Stimulated activated CD8-positive, alpha-beta memory T cell treated with anti-CD3 and anti-CD28 coated beads, Interleukin-12 subunit alpha, Interleukin-12 subunit beta, amount 100 ng/mL, for 4 hours (primary cell): Measurements from ENCODE around the gene CACNA1B.
"Not testable (repeated sequence)": the region's sequence is repeated elsewhere in the genome, so short reads cannot be mapped to it uniquely, and the experiment has no call there.

ENCODE experiments used
- DNase-seq: peaks from one replicate; pipeline ENCODE4 v3.0.0-alpha.2; 2020; ENCODE audit warnings: low read depth

CACNA1B gene

GRCh38 chr9:138117101-138117750, 239.6 kb downstream of the CACNA1B start:
- no peak for DNase-seq

- no peak for DNase-seq
Observed at GRCh38 chr9:138117836-138118235, 240.3 kb downstream of the CACNA1B start.

GRCh38 chr9:138118601-138119071, 241.1 kb downstream of the CACNA1B start:
- DNase-seq = no peak

GRCh38 chr9:138119202-138120027, 241.8 kb downstream of the CACNA1B start:
- DNase-seq = no peak

GRCh38 chr9:138120072-138120471, 242.5 kb downstream of the CACNA1B start:
- DNase-seq = no peak

GRCh38 chr9:138120511-138121437, 243.2 kb downstream of the CACNA1B start:
- DNase-seq = no peak

GRCh38 chr9:138121438-138122050, 244.0 kb downstream of the CACNA1B start:
- no peak for DNase-seq

GRCh38 chr9:138122201-138122600, 244.6 kb downstream of the CACNA1B start:
- DNase-seq = no peak

GRCh38 chr9:138122676-138123075, 245.1 kb downstream of the CACNA1B start:
- no peak for DNase-seq

GRCh38 chr9:138123086-138123485, 245.5 kb downstream of the CACNA1B start:
- no peak for DNase-seq

GRCh38 chr9:138126090-138126857, 248.7 kb downstream of the CACNA1B start:
- not testable (repeated sequence) for DNase-seq

GRCh38 chr9:138126858-138127584, 249.4 kb downstream of the CACNA1B start:
- DNase-seq = not testable (repeated sequence)

GRCh38 chr9:138128027-138128426, 250.4 kb downstream of the CACNA1B start:
- DNase-seq = not testable (repeated sequence)

- DNase-seq = not testable (repeated sequence)
Observed at GRCh38 chr9:138129318-138129717, 251.7 kb downstream of the CACNA1B start.

GRCh38 chr9:138132946-138133705, 255.5 kb downstream of the CACNA1B start:
- DNase-seq = not testable (repeated sequence)

GRCh38 chr9:138134581-138134980, 257.0 kb downstream of the CACNA1B start:
- not testable (repeated sequence) for DNase-seq

- DNase-seq = not testable (repeated sequence)
Observed at GRCh38 chr9:138139096-138139495, 261.5 kb downstream of the CACNA1B start.

GRCh38 chr9:138140980-138141379, 263.4 kb downstream of the CACNA1B start:
- DNase-seq = not testable (repeated sequence)

GRCh38 chr9:138142528-138143244, 265.1 kb downstream of the CACNA1B start:
- not testable (repeated sequence) for DNase-seq
